Liver (tissue), 9 donors: ENCODE measurements around the gene EIF4B. TPM values are rescaled to one million over a fixed set of nuclear protein-coding genes. Genes with fewer than 3 reads are reported as not detected.

Experiments
- DNase-seq: peaks from one replicate; pipeline ENCODE4 v3.0.0-alpha.2; 2017; ENCODE audit warnings: low spot score
- H3K27ac ChIP-seq, 2 donors: one replicate each; pipeline ENCODE4 v1.7.0; 2013; ENCODE audit warnings: inconsistent platforms in 2 of 2, low read length in 2 of 2, control low read depth in 1 of 2, low read depth in 1 of 2, mild to moderate bottlenecking in 1 of 2
- H3K27me3 ChIP-seq, 4 donors: one replicate each; pipeline versions ENCODE4 v1.6.1 to v1.7.0; 2013; ENCODE audit warnings: low read length in 3 of 4, inconsistent platforms in 1 of 4, mild to moderate bottlenecking in 1 of 4, moderate library complexity in 1 of 4; ENCODE audit not compliant: control insufficient read depth in 4 of 4, insufficient read depth in 4 of 4
- H3K36me3 ChIP-seq, 4 donors: one replicate each; pipeline versions ENCODE4 v1.6.1 to v1.7.0; 2013; ENCODE audit warnings: low read length in 3 of 4, mild to moderate bottlenecking in 3 of 4, low read depth in 1 of 4, moderate library complexity in 1 of 4; ENCODE audit not compliant: control insufficient read depth in 4 of 4, insufficient read depth in 3 of 4
- H3K4me1 ChIP-seq, 4 donors: one replicate each; pipeline versions ENCODE4 v1.6.1 to v1.7.0; 2013; ENCODE audit warnings: low read length in 3 of 4, mild to moderate bottlenecking in 3 of 4, moderate library complexity in 1 of 4; ENCODE audit not compliant: control insufficient read depth in 4 of 4, insufficient read depth in 4 of 4
- H3K4me3 ChIP-seq, 3 donors: one replicate each; pipeline versions ENCODE4 v1.6.1 to v1.7.0; 2013; ENCODE audit warnings: low read length in 3 of 3, control low read depth in 1 of 3, low read depth in 1 of 3, mild to moderate bottlenecking in 1 of 3
- H3K9ac ChIP-seq, 2 donors: one replicate each; pipeline ENCODE4 v1.7.0; 2013; ENCODE audit warnings: low read length in 2 of 2, mild to moderate bottlenecking in 2 of 2, moderate library complexity in 2 of 2, control low read depth in 1 of 2, low read depth in 1 of 2
- H3K9me3 ChIP-seq, 4 donors: one replicate each; pipeline versions ENCODE4 v1.6.1 to v1.7.0; 2013; ENCODE audit warnings: low read length in 3 of 4; ENCODE audit not compliant: control insufficient read depth in 4 of 4
- EGR1 ChIP-seq, 2 donors: IDR thresholded peaks; 2 replicates each; pipeline ENCODE4 v1.6.1; 2016 to 2018; ENCODE audit warnings: antibody characterized with exemption in 2 of 2, low read depth in 2 of 2
- FOXA1 ChIP-seq: IDR thresholded peaks from 2 replicates; pipeline ENCODE4 v1.6.1; 2016; ENCODE audit warnings: antibody characterized with exemption
- FOXA2 ChIP-seq: IDR thresholded peaks from 2 replicates; pipeline ENCODE4 v1.6.1; 2016; ENCODE audit warnings: antibody characterized with exemption
- GABPA ChIP-seq, 2 donors: IDR thresholded peaks in 1 of 2; conservative IDR thresholded peaks in 1 of 2; 2 replicates each; pipeline ENCODE4 v1.6.1; 2016; ENCODE audit warnings: antibody characterized with exemption in 2 of 2, mild to moderate bottlenecking in 1 of 2, moderate library complexity in 1 of 2
- HNF4A ChIP-seq, 2 donors: conservative IDR thresholded peaks; 2 replicates each; pipeline ENCODE4 v1.6.1; 2016; ENCODE audit warnings: antibody characterized with exemption in 2 of 2, mild to moderate bottlenecking in 2 of 2
- HNF4G ChIP-seq: IDR thresholded peaks from 2 replicates; pipeline ENCODE4 v1.6.1; 2016; ENCODE audit warnings: antibody characterized with exemption
- RAD21 ChIP-seq, 2 donors: IDR thresholded peaks; 2 replicates each; pipeline ENCODE4 v1.6.1; 2016; ENCODE audit warnings: antibody characterized with exemption in 2 of 2, mild to moderate bottlenecking in 2 of 2
- RXRA ChIP-seq, 2 donors: IDR thresholded peaks; 2 replicates each; pipeline ENCODE4 v1.6.1; 2017 to 2018; ENCODE audit warnings: antibody characterized with exemption in 2 of 2, mild to moderate bottlenecking in 1 of 2
- TAF1 ChIP-seq: conservative IDR thresholded peaks from 2 replicates; pipeline ENCODE4 v1.6.1; 2016; ENCODE audit warnings: antibody characterized with exemption, mild to moderate bottlenecking
- YY1 ChIP-seq: IDR thresholded peaks from 2 replicates; pipeline ENCODE4 v1.6.1; 2016; ENCODE audit warnings: antibody characterized with exemption, mild to moderate bottlenecking
- whole genome bisulfite sequencing: extraction: QIAGEN DNeasy Blood & Tissue Kit; methylation state at CpG from one replicate; pipeline ENCODE4 v1.1.7; 2013; 5-methylcytosine and 5-hydroxymethylcytosine counted together
- polyA plus RNA-seq, 2 donors: library from polyadenylated mRNA; stranded (reverse) in 1 of 2; unstranded in 1 of 2; fragments of 200-250 nt in 1 of 2; fragments of >200 nt in 1 of 2; fragmentation: Nextera tagmentation in 1 of 2; extraction: Ambion mirVana in 1 of 2; gene quantifications; one replicate each; pipeline versions ENCODE4 v1.2.1 to v1.2.3, GENCODE V29; 2013 to 2015
- total RNA-seq, 2 donors: library from RNA; depleted of rRNA; stranded (reverse); fragments of >200 nt; gene quantifications; one replicate each; pipeline ENCODE4 v1.2.3, GENCODE V29; 2014
- TF ChIP-seq, protein P1 (sequence below): IDR thresholded peaks from 2 replicates; pipeline ENCODE4 v1.6.1; 2016; ENCODE audit warnings: antibody characterized with exemption
- TF ChIP-seq, protein P2 (sequence below): IDR thresholded peaks from 2 replicates; pipeline ENCODE4 v1.6.1; 2016; ENCODE audit warnings: antibody characterized with exemption
- TF ChIP-seq, protein P3 (sequence below): IDR thresholded peaks from 2 replicates; pipeline ENCODE4 v1.6.1; 2016; ENCODE audit warnings: antibody characterized with exemption, mild to moderate bottlenecking
- TF ChIP-seq, protein P4 (sequence below): fragments of 150-350 bp; IDR thresholded peaks from 2 replicates; pipeline ENCODE4 v1.5.1; 2017; ENCODE audit warnings: improper control_type of control experiment, low read depth, low read length; ENCODE audit not compliant: missing input control
- donor health status: healthy.
- donor health status: healthy.
- donor health status: healthy.
- donor health status: healthy.
- donor health status: healthy.

The EIF4B gene
- total and polyA plus RNA-seq, 4 donors, result 32.1 to 273 (median 169) TPM

DNA sequence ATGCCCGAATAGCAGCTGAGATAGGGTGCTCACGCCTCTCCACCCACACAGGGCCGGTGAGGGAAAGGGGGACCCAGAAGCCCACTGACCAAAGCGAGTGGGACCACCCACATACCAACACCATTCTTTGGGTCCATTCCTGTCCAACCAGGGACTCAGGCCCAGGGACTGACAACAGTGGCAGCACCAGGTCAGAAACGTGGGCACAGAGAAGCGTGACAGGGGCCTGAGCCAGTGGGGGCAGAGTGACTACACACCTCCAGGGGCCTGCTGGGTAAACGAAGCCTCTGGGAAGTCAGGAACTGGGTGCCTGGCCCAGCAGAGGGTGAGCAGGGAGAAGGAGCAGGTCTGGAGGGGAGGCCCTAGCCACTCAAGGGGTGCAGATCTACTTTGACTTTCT, 59.2 kb downstream of the EIF4B start:
- Histone ChIP-seq H3K9ac (no peak overlapping the region), H3K4me3 (no peak overlapping the region), H3K9me3 (no peaks in the 10 kb centered on the region), H3K27ac (peak overlapping the region; percentile 15 to 44), H3K36me3 (peaks cover 3 to 26% (median 13%) of the 10 kb centered on the region in 4 donors), H3K4me1 (peaks cover 10 to 30% (median 24%) of the 10 kb centered on the region in 4 donors), H3K27me3 (no peaks in the 10 kb centered on the region)
- WGBS, result 70% methylated on average over 7 of the region's 7 CpGs
- TF ChIP-seq HNF4G, result no peak
- TF ChIP-seq, protein P1, sequence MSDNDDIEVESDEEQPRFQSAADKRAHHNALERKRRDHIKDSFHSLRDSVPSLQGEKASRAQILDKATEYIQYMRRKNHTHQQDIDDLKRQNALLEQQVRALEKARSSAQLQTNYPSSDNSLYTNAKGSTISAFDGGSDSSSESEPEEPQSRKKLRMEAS, result no peak
- TF ChIP-seq, protein P2, sequence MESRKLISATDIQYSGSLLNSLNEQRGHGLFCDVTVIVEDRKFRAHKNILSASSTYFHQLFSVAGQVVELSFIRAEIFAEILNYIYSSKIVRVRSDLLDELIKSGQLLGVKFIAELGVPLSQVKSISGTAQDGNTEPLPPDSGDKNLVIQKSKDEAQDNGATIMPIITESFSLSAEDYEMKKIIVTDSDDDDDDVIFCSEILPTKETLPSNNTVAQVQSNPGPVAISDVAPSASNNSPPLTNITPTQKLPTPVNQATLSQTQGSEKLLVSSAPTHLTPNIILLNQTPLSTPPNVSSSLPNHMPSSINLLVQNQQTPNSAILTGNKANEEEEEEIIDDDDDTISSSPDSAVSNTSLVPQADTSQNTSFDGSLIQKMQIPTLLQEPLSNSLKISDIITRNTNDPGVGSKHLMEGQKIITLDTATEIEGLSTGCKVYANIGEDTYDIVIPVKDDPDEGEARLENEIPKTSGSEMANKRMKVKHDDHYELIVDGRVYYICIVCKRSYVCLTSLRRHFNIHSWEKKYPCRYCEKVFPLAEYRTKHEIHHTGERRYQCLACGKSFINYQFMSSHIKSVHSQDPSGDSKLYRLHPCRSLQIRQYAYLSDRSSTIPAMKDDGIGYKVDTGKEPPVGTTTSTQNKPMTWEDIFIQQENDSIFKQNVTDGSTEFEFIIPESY, result no peak
- TF ChIP-seq FOXA1, result no peak
- TF ChIP-seq, protein P3, sequence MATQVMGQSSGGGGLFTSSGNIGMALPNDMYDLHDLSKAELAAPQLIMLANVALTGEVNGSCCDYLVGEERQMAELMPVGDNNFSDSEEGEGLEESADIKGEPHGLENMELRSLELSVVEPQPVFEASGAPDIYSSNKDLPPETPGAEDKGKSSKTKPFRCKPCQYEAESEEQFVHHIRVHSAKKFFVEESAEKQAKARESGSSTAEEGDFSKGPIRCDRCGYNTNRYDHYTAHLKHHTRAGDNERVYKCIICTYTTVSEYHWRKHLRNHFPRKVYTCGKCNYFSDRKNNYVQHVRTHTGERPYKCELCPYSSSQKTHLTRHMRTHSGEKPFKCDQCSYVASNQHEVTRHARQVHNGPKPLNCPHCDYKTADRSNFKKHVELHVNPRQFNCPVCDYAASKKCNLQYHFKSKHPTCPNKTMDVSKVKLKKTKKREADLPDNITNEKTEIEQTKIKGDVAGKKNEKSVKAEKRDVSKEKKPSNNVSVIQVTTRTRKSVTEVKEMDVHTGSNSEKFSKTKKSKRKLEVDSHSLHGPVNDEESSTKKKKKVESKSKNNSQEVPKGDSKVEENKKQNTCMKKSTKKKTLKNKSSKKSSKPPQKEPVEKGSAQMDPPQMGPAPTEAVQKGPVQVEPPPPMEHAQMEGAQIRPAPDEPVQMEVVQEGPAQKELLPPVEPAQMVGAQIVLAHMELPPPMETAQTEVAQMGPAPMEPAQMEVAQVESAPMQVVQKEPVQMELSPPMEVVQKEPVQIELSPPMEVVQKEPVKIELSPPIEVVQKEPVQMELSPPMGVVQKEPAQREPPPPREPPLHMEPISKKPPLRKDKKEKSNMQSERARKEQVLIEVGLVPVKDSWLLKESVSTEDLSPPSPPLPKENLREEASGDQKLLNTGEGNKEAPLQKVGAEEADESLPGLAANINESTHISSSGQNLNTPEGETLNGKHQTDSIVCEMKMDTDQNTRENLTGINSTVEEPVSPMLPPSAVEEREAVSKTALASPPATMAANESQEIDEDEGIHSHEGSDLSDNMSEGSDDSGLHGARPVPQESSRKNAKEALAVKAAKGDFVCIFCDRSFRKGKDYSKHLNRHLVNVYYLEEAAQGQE, result no peak
- no peak for TF ChIP-seq RXRA (IDR thresholded peaks at IDR 0.05)
- TF ChIP-seq GABPA (IDR thresholded peaks at IDR 0.05 in 1 of 2, conservative IDR thresholded peaks at IDR 0.05 in 1 of 2), result no peak
- TF ChIP-seq, protein P4, sequence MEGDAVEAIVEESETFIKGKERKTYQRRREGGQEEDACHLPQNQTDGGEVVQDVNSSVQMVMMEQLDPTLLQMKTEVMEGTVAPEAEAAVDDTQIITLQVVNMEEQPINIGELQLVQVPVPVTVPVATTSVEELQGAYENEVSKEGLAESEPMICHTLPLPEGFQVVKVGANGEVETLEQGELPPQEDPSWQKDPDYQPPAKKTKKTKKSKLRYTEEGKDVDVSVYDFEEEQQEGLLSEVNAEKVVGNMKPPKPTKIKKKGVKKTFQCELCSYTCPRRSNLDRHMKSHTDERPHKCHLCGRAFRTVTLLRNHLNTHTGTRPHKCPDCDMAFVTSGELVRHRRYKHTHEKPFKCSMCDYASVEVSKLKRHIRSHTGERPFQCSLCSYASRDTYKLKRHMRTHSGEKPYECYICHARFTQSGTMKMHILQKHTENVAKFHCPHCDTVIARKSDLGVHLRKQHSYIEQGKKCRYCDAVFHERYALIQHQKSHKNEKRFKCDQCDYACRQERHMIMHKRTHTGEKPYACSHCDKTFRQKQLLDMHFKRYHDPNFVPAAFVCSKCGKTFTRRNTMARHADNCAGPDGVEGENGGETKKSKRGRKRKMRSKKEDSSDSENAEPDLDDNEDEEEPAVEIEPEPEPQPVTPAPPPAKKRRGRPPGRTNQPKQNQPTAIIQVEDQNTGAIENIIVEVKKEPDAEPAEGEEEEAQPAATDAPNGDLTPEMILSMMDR, result no peak
- TF ChIP-seq EGR1 (IDR thresholded peaks at IDR 0.05; ENCODE audit: low read depth in 2 of 2), result no peak
- no peak for TF ChIP-seq RAD21 (IDR thresholded peaks at IDR 0.05)
- TF ChIP-seq FOXA2, result no peak
- no peak for TF ChIP-seq TAF1
- no peak for TF ChIP-seq YY1
- DNase-seq, result peak; percentile 32

DNA sequence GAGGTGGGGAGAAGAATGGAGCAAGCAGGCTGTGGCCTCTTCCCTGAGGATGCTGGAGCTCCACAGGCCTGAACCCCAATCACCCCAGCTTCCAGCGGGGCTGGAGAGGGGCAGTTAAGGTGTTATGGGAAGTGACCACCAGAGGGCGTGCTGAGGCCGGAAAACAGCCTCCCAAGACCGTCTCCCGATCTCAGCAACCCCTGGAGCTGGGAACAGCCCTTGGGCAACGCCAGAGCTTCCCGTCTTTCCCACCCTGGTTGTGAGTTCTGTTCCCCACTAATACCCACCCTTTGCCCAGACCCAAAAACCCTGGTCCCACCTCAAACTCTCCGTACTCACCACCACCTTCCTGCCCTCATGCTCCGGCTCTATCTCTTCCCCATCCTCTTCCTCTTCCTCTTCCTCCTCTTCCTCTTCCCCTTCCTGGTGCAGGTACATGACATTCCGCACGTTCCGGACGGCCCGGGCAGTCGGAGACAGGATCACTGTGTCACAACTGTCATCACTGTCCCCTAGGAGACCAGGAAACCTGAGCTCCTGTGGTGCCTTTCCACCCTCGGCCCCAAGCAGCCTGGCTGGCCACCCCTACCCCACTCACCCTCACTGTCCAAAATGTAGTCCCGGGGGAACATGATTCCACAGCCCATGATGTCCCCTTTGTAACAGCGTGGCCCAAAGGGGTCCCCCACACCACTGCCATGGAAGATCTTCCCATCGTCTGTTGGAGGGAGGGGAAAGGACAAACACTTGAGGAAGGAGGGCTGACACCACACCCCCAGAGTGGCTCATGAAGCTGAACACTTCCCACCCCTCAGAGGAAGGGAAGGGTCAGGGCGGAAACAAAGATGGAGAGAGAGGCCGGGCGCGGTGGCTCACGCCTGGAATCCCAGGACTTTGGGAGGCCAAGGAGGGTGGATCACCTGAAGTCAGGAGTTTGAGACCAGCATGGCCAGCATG, 60.0 kb downstream of the EIF4B start:
- H3K27ac ChIP-seq, result peak overlapping the region; percentile 17 to 41
- peaks cover 5 to 22% (median 16%) of the 10 kb centered on the region in 4 donors for H3K4me1 ChIP-seq
- no peaks in the 10 kb centered on the region for H3K27me3 ChIP-seq
- H3K4me3 ChIP-seq, result no peak overlapping the region
- TF ChIP-seq, protein P1, result no peak
- TF ChIP-seq HNF4A (conservative IDR thresholded peaks at IDR 0.05), result no peak
- TF ChIP-seq, protein P4, result peak; percentile 78
- TF ChIP-seq EGR1 (IDR thresholded peaks at IDR 0.05; ENCODE audit: low read depth in 2 of 2), result no peak
- no peak for TF ChIP-seq FOXA2
- no peak for TF ChIP-seq GABPA (IDR thresholded peaks at IDR 0.05 in 1 of 2, conservative IDR thresholded peaks at IDR 0.05 in 1 of 2)
- TF ChIP-seq RAD21 (IDR thresholded peaks at IDR 0.05), result peak; percentile 93
- TF ChIP-seq RXRA (IDR thresholded peaks at IDR 0.05), result peak in 1 of 2 donors; percentile 40
- H3K36me3 ChIP-seq, result peaks cover 3 to 26% (median 13%) of the 10 kb centered on the region in 4 donors
- H3K9me3 ChIP-seq, result no peaks in the 10 kb centered on the region
- DNase-seq, result peak; percentile 82
- no peak overlapping the region for H3K9ac ChIP-seq
- 39% methylated on average over 24 of the region's 24 CpGs for WGBS
